HG03469 (cell line): ENCODE results near the gene TNNT2.

Source experiments
- ATAC-seq: cut with Tn5 transposase; IDR thresholded peaks from one replicate; pipeline ENCODE4 v1.9.1; 2021; ENCODE audit warnings: mild to moderate bottlenecking, moderate library complexity, moderate number of reproducible peaks; ENCODE audit not compliant: unreplicated experiment

TNNT2 gene

GRCh38 chr1:201336711-201337450, 40.6 kb downstream of the TNNT2 start:
- ATAC-seq = no peak

- ATAC-seq = no peak
These were observed 41.6 kb downstream of the TNNT2 start for GRCh38 chr1:201335901-201336300.

GRCh38 chr1:201335174-201335870, 42.2 kb downstream of the TNNT2 start:
- ATAC-seq = no peak

GRCh38 chr1:201334325-201335173, 42.9 kb downstream of the TNNT2 start:
- ATAC-seq = no peak

GRCh38 chr1:201332616-201333335, 44.7 kb downstream of the TNNT2 start:
- no peak for ATAC-seq

- ATAC-seq = no peak
These were observed 45.5 kb downstream of the TNNT2 start for GRCh38 chr1:201332021-201332420.

- ATAC-seq = no peak
These were observed 46.3 kb downstream of the TNNT2 start for GRCh38 chr1:201331166-201331565.

GRCh38 chr1:201330541-201330940, 46.9 kb downstream of the TNNT2 start:
- ATAC-seq = no peak

- no peak for ATAC-seq
These were observed 47.7 kb downstream of the TNNT2 start for GRCh38 chr1:201329801-201330200.

- ATAC-seq = no peak
These were observed 48.2 kb downstream of the TNNT2 start for GRCh38 chr1:201329286-201329685.

GRCh38 chr1:201328576-201328975, 48.9 kb downstream of the TNNT2 start:
- ATAC-seq = no peak

- no peak for ATAC-seq
These were observed 49.7 kb downstream of the TNNT2 start for GRCh38 chr1:201327687-201328240.

GRCh38 chr1:201326710-201327109, 50.8 kb downstream of the TNNT2 start:
- ATAC-seq = no peak

- no peak for ATAC-seq
These were observed 51.8 kb downstream of the TNNT2 start for GRCh38 chr1:201325678-201326060.

GRCh38 chr1:201324821-201325677, 52.4 kb downstream of the TNNT2 start:
- ATAC-seq = no peak

- ATAC-seq = no peak
These were observed 53.2 kb downstream of the TNNT2 start for GRCh38 chr1:201324306-201324705.

GRCh38 chr1:201322653-201323510, 54.6 kb downstream of the TNNT2 start:
- no peak for ATAC-seq

- no peak for ATAC-seq
These were observed 55.6 kb downstream of the TNNT2 start for GRCh38 chr1:201321826-201322390.
